HCT116 (cell line): ENCODE results near the gene MACROH2A1. TPM values are rescaled to one million over a fixed set of nuclear protein-coding genes. Genes with fewer than 3 reads are reported as not detected.
A peak's percentile ranks its signal among the peaks of the same experiment; 100 is the strongest.

Experiments
- ATAC-seq: fragments of 200-7000 bp; cut with Tn5 transposase; 2 replicates; pipeline ENCODE4 v1.9.1; 2020; ENCODE audit warnings: mild to moderate bottlenecking, moderate library complexity
- BruUV-seq: library from RNA; stranded (reverse); fragments of 400-500 nt; replicated peaks from 2 replicates; lab custom pipeline; 2021; lab: Mats Ljungman, UMichigan
- CTCF ChIA-PET: fragments of 300-600 bp; sonication (Branson Sonifier 250); formaldehyde crosslinking; loops from one replicate; lab custom pipeline; 2021; ENCODE audit warnings: antibody characterized with exemption; lab: Charles Lee
- POLR2A ChIA-PET: fragments of 300-600, 350-600 bp; sonication (Branson Sonifier 250); formaldehyde crosslinking; loops from one replicate; lab custom pipeline; 2021; ENCODE audit warnings: antibody characterized with exemption; lab: Charles Lee
- RAD21 ChIA-PET, 2 experiments: fragments of 300-600 bp; sonication (Branson Sonifier 250); formaldehyde crosslinking; loops; one replicate each; lab custom pipeline; 2023; ENCODE audit warnings: low total read pairs in 2 of 2; ENCODE audit not compliant: uncharacterized antibody in 2 of 2, unreplicated experiment in 2 of 2, low non-redundant PET in 1 of 2; lab: Charles Lee
- DNase-seq: peaks from one replicate; pipeline ENCODE4 v3.0.0-alpha.2; 2010; ENCODE audit warnings: low read depth, low spot score
- H2AFZ ChIP-seq: fragments of 200-600 bp; shearing (Covaris generic), sonication (generic); 2 replicates; pipeline ENCODE4 v1.6.1; 2017; ENCODE audit warnings: low read depth, mixed run types, mixed read lengths, antibody characterized with exemption, low read length; ENCODE audit not compliant: poor library complexity, severe bottlenecking
- H3K27ac ChIP-seq: 2 replicates; pipeline ENCODE4 v1.5.1; 2012; ENCODE audit warnings: low read depth, low read length
- H3K27me3 ChIP-seq: fragments of 200-600 bp; sonication (generic); 2 replicates; pipeline ENCODE4 v1.6.1; 2016; ENCODE audit warnings: mixed run types, low read length, mixed read lengths; ENCODE audit not compliant: insufficient read depth
- H3K36me3 ChIP-seq, 2 experiments: fragments of 200-500 bp in 1 of 2; fragments of 200-600 bp in 1 of 2; sonication (Bioruptor generic) in 1 of 2; sonication (generic) in 1 of 2; 2 replicates each; pipeline versions ENCODE4 v1.5.1 to v1.6.1; 2014 to 2016; ENCODE audit warnings: low read length in 2 of 2, inconsistent platforms in 1 of 2, mixed read lengths in 1 of 2, mixed run types in 1 of 2; ENCODE audit not compliant: insufficient read depth in 2 of 2, control insufficient read depth in 1 of 2
- H3K4me1 ChIP-seq, 2 experiments: fragments of 200-600 bp in 1 of 2; sonication (generic) in 1 of 2; 2 replicates each; pipeline versions ENCODE4 v1.5.1 to v1.6.1; 2012 to 2017; ENCODE audit warnings: low read length in 2 of 2, inconsistent platforms in 1 of 2, mild to moderate bottlenecking in 1 of 2, mixed read lengths in 1 of 2, mixed run types in 1 of 2, moderate library complexity in 1 of 2; ENCODE audit not compliant: insufficient read depth in 2 of 2, control insufficient read depth in 1 of 2
- H3K4me2 ChIP-seq: fragments of 200-600 bp; sonication (generic); 2 replicates; pipeline ENCODE4 v1.6.1; 2017; ENCODE audit warnings: mixed run types, low read length, mixed read lengths
- H3K4me3 ChIP-seq, 2 experiments: fragments of 200-600 bp in 1 of 2; sonication (generic) in 1 of 2; replicated peaks in 1 of 2; 2 replicates each; pipeline ENCODE4 v1.5.1; 2011 to 2016; ENCODE audit warnings: low read length in 2 of 2, control low read depth in 1 of 2, low read depth in 1 of 2, mild to moderate bottlenecking in 1 of 2, mixed read lengths in 1 of 2, mixed run types in 1 of 2
- H3K79me2 ChIP-seq: fragments of 200-600 bp; sonication (generic); 2 replicates; pipeline ENCODE4 v1.6.1; 2017; ENCODE audit warnings: mild to moderate bottlenecking, mixed run types, low read length, moderate library complexity, mixed read lengths; ENCODE audit not compliant: insufficient read depth
- H3K9ac ChIP-seq: fragments of 200-600 bp; sonication (generic); 2 replicates; pipeline ENCODE4 v1.6.1; 2016; ENCODE audit warnings: low read length, mixed read lengths
- H3K9me2 ChIP-seq: fragments of 200-600 bp; sonication (generic), shearing (Covaris generic); 2 replicates; pipeline ENCODE4 v1.6.1; 2017; ENCODE audit warnings: mixed run types, mild to moderate bottlenecking, moderate library complexity; ENCODE audit not compliant: insufficient read depth
- H3K9me3 ChIP-seq, 2 experiments: fragments of 200-500 bp in 1 of 2; fragments of 200-600 bp in 1 of 2; sonication (Bioruptor generic) in 1 of 2; sonication (generic) in 1 of 2; 2 replicates each; pipeline ENCODE4 v1.6.1; 2014 to 2017; ENCODE audit warnings: low read length in 2 of 2, mixed read lengths in 2 of 2, inconsistent platforms in 1 of 2, low read depth in 1 of 2, mild to moderate bottlenecking in 1 of 2, mixed run types in 1 of 2, moderate library complexity in 1 of 2; ENCODE audit not compliant: control insufficient read depth in 1 of 2, insufficient read depth in 1 of 2
- H4K20me1 ChIP-seq: fragments of 200-600 bp; sonication (generic), shearing (Covaris generic); 2 replicates; pipeline ENCODE4 v1.6.1; 2017; ENCODE audit warnings: mixed run types, mild to moderate bottlenecking, moderate library complexity; ENCODE audit not compliant: insufficient read depth
- CBX3 ChIP-seq: IDR thresholded peaks from 2 replicates; pipeline ENCODE4 v1.6.1; 2012; ENCODE audit warnings: low read depth
- CEBPB ChIP-seq: IDR thresholded peaks from 2 replicates; pipeline ENCODE4 v1.6.1; 2012; ENCODE audit warnings: low read depth
- EGR1 ChIP-seq: IDR thresholded peaks from 2 replicates; pipeline ENCODE4 v1.6.1; 2012; ENCODE audit warnings: low read depth
- ELF1 ChIP-seq: IDR thresholded peaks from 2 replicates; pipeline ENCODE4 v1.6.1; 2012; ENCODE audit warnings: low read depth, borderline replicate concordance
- EZH2 ChIP-seq: fragments of 200-600 bp; sonication (generic); IDR thresholded peaks from 2 replicates; pipeline ENCODE4 v1.6.1; 2017; ENCODE audit warnings: antibody characterized with exemption, mixed run types
- EZH2phosphoT487 ChIP-seq: fragments of 200-600 bp; IDR thresholded peaks from 2 replicates; pipeline ENCODE4 v1.6.1; 2018; ENCODE audit warnings: antibody characterized with exemption, borderline replicate concordance
- JUND ChIP-seq: IDR thresholded peaks from 2 replicates; pipeline ENCODE4 v1.6.1; 2012
- POLR2AphosphoS5 ChIP-seq: IDR thresholded peaks from 2 replicates; pipeline ENCODE4 v1.6.1; 2011; ENCODE audit warnings: mild to moderate bottlenecking, low read depth, low read length, moderate library complexity
- SIN3A ChIP-seq: IDR thresholded peaks from 2 replicates; pipeline ENCODE4 v1.6.1; 2012; ENCODE audit warnings: low read depth
- SP1 ChIP-seq: IDR thresholded peaks from 2 replicates; pipeline ENCODE4 v1.6.1; 2012; ENCODE audit warnings: low read depth
- SRF ChIP-seq: IDR thresholded peaks from 2 replicates; pipeline ENCODE4 v1.6.1; 2012; ENCODE audit warnings: low read depth
- TCF7L2 ChIP-seq: IDR thresholded peaks from 2 replicates; pipeline ENCODE4 v1.7.0; 2011; ENCODE audit warnings: borderline replicate concordance, inconsistent platforms; ENCODE audit not compliant: insufficient read depth, insufficient read length; ENCODE audit errors: extremely low read depth
- YY1 ChIP-seq: IDR thresholded peaks from 2 replicates; pipeline ENCODE4 v1.6.1; 2011; ENCODE audit warnings: low read length, low read depth, moderate library complexity, mild to moderate bottlenecking; ENCODE audit not compliant: insufficient replicate concordance; ENCODE audit errors: extremely low read depth
- ZFX ChIP-seq: fragments of 450-650 bp; IDR thresholded peaks from 2 replicates; pipeline ENCODE4 v1.6.1; 2017
- intact Hi-C: fragments of 100-400 bp; cut with micrococcal nuclease; formaldehyde crosslinking; loops from 2 replicates; pipeline ENCODE4 v1.10.0; 2022
- total RNA-seq: library from RNA; stranded (reverse); gene quantifications from one replicate; pipeline ENCODE4 v1.2.1, GENCODE V29; 2021; ENCODE audit not compliant: unreplicated experiment
- TF ChIP-seq, protein P1 (sequence below): IDR thresholded peaks from 2 replicates; pipeline ENCODE4 v1.6.1; 2012
- TF ChIP-seq, protein P2 (sequence below): IDR thresholded peaks from 2 replicates; pipeline ENCODE4 v1.6.1; 2012; ENCODE audit warnings: low read depth
- TF ChIP-seq, protein P3 (sequence below): IDR thresholded peaks from 2 replicates; pipeline ENCODE4 v1.6.1; 2012
- TF ChIP-seq, protein P4 (sequence below), 3 experiments: fragments of 200-600 bp in 1 of 3; sonication (generic) in 1 of 3; IDR thresholded peaks in 2 of 3; conservative IDR thresholded peaks in 1 of 3; 2 replicates each; pipeline ENCODE4 v1.5.1; 2012 to 2017; ENCODE audit warnings: low read depth in 2 of 3, low read length in 2 of 3, antibody characterized with exemption in 1 of 3, borderline replicate concordance in 1 of 3, control low read depth in 1 of 3, mild to moderate bottlenecking in 1 of 3, mixed read lengths in 1 of 3, mixed run types in 1 of 3, moderate library complexity in 1 of 3; ENCODE audit not compliant: insufficient read depth in 1 of 3
- TF ChIP-seq, protein P5 (sequence below): IDR thresholded peaks from 2 replicates; pipeline ENCODE4 v1.6.1; 2011; ENCODE audit warnings: mild to moderate bottlenecking, low read length, moderate library complexity; ENCODE audit not compliant: insufficient replicate concordance; ENCODE audit errors: extremely low read depth

The MACROH2A1 gene
- total RNA-seq, 1 experiment from 2014 or later: 218 TPM

DNA sequence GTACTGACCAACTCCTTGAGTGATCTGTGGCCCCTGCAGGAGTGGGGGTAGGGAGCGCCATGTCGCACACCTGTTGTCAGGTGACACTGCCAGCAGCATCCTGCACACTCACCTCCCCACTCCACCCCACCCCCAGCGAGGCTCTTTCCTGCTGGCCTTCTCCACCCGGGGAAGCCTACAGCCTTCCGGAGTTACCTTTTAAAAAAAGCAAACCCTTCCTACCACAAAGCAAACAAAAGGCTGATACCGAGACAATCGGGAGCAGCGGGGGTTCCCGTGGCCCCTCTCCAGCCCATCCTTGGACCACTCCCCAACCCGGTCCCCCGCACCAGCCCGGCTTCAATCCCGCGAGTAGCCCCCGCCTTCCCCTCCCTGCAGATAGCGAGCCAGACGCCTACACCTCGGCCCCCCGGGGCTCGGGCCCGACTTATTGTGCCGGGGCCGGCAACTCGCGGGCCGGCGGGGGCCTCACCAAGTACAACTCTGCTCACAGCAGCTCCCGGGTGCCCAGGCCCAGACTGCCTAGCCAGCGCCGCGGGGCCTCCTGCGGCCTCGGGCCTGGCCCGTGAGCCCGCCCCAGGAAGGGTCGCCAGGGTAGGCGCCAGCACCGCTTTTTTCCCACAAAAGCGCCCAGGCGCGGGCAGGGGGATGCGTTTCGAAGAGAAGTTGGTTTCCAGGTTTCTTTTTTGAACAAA, 724 bp downstream of the MACROH2A1 start:
- peak overlapping the region; percentile 98 for H3K9ac ChIP-seq
- ChIA-PET RAD21 (no interaction called here), CTCF (no interaction called here), POLR2A (no interaction called here)
- peak; percentile 55 for ATAC-seq
- no peak overlapping the region for H2AFZ ChIP-seq
- H3K4me1 ChIP-seq: peaks cover 12 to 25% of the 10 kb centered on the region in 2 experiments
- peak overlapping the region; percentile 82 for H3K4me2 ChIP-seq
- H4K20me1 ChIP-seq: peaks cover 23% of the 10 kb centered on the region; the same call in 1 of the 2 replicates
- intact Hi-C loops: no loop called here
- H3K9me2 ChIP-seq: no peaks in the 10 kb centered on the region
- no TSS peak for BruUV-seq
- peak; percentile 13 for DNase-seq
- no peaks in the 10 kb centered on the region for H3K27me3 ChIP-seq
- H3K36me3 ChIP-seq: peaks cover 2% of the 10 kb centered on the region in 2 experiments; a peak in 2 of 4 replicates
- H3K4me3 ChIP-seq: peak overlapping the region; percentile 84 to 89
- peaks cover 55% of the 10 kb centered on the region for H3K79me2 ChIP-seq
- no peaks in the 10 kb centered on the region for H3K9me3 ChIP-seq
- H3K27ac ChIP-seq: peak overlapping the region; percentile 79
- peak; percentile 16; the same call in 1 of the 2 replicates for TF ChIP-seq JUND
- TF ChIP-seq EZH2phosphoT487: no peak
- no peak for TF ChIP-seq SRF
- TF ChIP-seq, protein P1, sequence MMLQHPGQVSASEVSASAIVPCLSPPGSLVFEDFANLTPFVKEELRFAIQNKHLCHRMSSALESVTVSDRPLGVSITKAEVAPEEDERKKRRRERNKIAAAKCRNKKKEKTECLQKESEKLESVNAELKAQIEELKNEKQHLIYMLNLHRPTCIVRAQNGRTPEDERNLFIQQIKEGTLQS: no peak
- no peak for TF ChIP-seq YY1
- TF ChIP-seq, protein P2, sequence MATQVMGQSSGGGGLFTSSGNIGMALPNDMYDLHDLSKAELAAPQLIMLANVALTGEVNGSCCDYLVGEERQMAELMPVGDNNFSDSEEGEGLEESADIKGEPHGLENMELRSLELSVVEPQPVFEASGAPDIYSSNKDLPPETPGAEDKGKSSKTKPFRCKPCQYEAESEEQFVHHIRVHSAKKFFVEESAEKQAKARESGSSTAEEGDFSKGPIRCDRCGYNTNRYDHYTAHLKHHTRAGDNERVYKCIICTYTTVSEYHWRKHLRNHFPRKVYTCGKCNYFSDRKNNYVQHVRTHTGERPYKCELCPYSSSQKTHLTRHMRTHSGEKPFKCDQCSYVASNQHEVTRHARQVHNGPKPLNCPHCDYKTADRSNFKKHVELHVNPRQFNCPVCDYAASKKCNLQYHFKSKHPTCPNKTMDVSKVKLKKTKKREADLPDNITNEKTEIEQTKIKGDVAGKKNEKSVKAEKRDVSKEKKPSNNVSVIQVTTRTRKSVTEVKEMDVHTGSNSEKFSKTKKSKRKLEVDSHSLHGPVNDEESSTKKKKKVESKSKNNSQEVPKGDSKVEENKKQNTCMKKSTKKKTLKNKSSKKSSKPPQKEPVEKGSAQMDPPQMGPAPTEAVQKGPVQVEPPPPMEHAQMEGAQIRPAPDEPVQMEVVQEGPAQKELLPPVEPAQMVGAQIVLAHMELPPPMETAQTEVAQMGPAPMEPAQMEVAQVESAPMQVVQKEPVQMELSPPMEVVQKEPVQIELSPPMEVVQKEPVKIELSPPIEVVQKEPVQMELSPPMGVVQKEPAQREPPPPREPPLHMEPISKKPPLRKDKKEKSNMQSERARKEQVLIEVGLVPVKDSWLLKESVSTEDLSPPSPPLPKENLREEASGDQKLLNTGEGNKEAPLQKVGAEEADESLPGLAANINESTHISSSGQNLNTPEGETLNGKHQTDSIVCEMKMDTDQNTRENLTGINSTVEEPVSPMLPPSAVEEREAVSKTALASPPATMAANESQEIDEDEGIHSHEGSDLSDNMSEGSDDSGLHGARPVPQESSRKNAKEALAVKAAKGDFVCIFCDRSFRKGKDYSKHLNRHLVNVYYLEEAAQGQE: no peak
- TF ChIP-seq, protein P3, sequence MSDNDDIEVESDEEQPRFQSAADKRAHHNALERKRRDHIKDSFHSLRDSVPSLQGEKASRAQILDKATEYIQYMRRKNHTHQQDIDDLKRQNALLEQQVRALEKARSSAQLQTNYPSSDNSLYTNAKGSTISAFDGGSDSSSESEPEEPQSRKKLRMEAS: peak; percentile 48
- no peak for TF ChIP-seq CEBPB
- TF ChIP-seq POLR2AphosphoS5: 0 out of 2 replicates have a peak, but pooled peaks have one; percentile 8
- TF ChIP-seq TCF7L2: no peak
- TF ChIP-seq EZH2: no peak
- no peak for TF ChIP-seq ELF1
- TF ChIP-seq, protein P4, sequence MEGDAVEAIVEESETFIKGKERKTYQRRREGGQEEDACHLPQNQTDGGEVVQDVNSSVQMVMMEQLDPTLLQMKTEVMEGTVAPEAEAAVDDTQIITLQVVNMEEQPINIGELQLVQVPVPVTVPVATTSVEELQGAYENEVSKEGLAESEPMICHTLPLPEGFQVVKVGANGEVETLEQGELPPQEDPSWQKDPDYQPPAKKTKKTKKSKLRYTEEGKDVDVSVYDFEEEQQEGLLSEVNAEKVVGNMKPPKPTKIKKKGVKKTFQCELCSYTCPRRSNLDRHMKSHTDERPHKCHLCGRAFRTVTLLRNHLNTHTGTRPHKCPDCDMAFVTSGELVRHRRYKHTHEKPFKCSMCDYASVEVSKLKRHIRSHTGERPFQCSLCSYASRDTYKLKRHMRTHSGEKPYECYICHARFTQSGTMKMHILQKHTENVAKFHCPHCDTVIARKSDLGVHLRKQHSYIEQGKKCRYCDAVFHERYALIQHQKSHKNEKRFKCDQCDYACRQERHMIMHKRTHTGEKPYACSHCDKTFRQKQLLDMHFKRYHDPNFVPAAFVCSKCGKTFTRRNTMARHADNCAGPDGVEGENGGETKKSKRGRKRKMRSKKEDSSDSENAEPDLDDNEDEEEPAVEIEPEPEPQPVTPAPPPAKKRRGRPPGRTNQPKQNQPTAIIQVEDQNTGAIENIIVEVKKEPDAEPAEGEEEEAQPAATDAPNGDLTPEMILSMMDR (IDR thresholded peaks at IDR 0.05 in 2 of 3, conservative IDR thresholded peaks at IDR 0.05 in 1 of 3; ENCODE audit: borderline replicate concordance in 1 of 3, insufficient read depth in 1 of 3, low read depth in 2 of 3, low read length in 2 of 3): no peak
- no peak; the same call in 1 of the 2 replicates for TF ChIP-seq ZFX
- TF ChIP-seq EGR1: no peak
- no peak for TF ChIP-seq CBX3
- TF ChIP-seq SIN3A: peak; percentile 52; the same call in 1 of the 2 replicates
- TF ChIP-seq, protein P5, sequence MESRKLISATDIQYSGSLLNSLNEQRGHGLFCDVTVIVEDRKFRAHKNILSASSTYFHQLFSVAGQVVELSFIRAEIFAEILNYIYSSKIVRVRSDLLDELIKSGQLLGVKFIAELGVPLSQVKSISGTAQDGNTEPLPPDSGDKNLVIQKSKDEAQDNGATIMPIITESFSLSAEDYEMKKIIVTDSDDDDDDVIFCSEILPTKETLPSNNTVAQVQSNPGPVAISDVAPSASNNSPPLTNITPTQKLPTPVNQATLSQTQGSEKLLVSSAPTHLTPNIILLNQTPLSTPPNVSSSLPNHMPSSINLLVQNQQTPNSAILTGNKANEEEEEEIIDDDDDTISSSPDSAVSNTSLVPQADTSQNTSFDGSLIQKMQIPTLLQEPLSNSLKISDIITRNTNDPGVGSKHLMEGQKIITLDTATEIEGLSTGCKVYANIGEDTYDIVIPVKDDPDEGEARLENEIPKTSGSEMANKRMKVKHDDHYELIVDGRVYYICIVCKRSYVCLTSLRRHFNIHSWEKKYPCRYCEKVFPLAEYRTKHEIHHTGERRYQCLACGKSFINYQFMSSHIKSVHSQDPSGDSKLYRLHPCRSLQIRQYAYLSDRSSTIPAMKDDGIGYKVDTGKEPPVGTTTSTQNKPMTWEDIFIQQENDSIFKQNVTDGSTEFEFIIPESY: no peak
- no peak for TF ChIP-seq SP1
